ENCODE measurements around the gene RNU6-1. TPM values are rescaled to one million over a fixed set of nuclear protein-coding genes. Genes with fewer than 3 reads are reported as not detected.
A peak's percentile ranks its signal among the peaks of the same experiment; 100 is the strongest.

The RNU6-1 gene
- polyA plus RNA-seq, 1 of the 3 experiments (the other 2 are of a cell fraction): not detected

DNA sequence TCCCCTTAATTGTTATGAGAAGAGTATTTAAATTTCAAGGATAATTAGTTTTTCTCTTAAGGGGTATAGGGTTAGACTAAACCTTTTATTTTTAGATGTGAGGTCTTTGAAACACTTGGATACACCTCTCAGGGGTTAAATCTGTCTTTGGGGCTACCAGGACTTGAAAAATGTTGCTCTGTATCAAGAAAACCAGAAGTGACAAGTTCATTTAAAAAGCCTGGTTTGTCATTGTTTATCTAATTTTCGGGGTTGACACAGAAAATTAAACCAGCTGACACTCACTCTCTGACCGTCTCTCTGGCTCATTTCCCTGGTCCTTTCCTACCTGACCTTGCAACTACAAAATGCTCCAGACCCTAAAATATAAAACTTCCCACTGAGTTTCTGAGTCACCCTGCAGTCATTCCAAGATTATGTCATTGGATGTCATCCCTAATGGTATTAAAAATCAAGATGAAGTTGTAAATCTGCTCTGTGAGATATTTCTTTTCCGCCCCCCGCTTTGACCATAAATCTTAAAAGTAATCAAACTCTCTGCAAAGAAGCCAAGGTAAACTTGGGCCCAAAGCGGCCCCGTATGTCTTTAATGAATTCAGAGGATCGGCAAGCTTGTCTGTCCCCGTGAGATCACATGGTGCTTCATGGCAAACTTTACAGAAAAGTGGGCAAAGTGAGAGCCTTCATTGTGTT is 47.4 kb downstream of the RNU6-1 start (continued):
- peak; percentile 85 for TF ChIP-seq TCF12 (IDR thresholded peaks at IDR 0.05)
- TF ChIP-seq JUND (IDR thresholded peaks at IDR 0.05): peak; percentile 88
- no peak for TF ChIP-seq RXRA (IDR thresholded peaks at IDR 0.05; ENCODE audit: borderline replicate concordance, low read depth)
- peak; percentile 79; the same call in 1 of the 2 replicates for TF ChIP-seq TEAD4 (IDR thresholded peaks at IDR 0.05; ENCODE audit: borderline replicate concordance, insufficient read depth)

DNA sequence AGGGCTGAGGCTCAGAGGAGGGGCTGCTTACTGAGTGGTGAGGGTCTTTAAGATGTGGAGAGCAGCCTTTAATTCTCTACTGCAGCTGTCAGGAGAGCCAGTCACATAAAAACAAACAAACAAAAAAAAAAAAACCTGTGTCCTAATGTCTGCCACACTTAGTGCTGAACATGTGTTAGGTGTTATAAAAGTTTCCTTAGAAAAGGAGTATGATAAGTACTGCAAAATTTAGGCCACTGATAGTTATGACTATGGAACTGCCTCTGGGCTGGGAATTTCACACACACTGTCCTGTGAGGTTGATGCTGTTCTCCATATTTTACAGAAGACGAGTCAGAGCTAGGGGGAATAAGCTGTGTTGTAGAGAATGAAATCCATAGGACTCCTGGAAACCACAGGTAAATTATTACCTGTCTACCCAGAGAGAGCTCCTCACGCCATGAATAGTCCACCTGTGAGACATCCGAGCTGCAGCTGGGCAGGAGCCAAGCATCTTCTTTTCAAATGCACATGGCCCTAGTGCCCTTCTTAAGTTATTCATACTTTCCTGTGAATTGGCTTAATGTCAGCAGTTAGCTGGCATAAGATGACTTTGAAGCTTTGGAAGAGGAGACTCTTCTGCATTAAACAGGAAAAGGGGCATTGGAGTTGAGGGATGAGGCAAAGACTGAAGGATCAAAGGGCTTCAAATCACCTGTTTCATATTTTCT is 49.1 kb downstream of the RNU6-1 start:
- Histone ChIP-seq H3K9me2 (no peaks in the 10 kb centered on the region), H2AFZ (ENCODE audit: low read depth) (no peak overlapping the region), H3F3A (replicated peaks; ENCODE audit: insufficient read depth) (peaks cover 4% of the 10 kb centered on the region), H3K27me3 (ENCODE audit: insufficient read depth) (no peaks in the 10 kb centered on the region), H3K9ac (no peak overlapping the region), H3K27ac (ENCODE audit: low read depth in 2 of 2, low read length in 1 of 2) (no peak overlapping the region), H4K20me1 (ENCODE audit: insufficient read depth) (no peaks in the 10 kb centered on the region), H3K4me3 (ENCODE audit: low read depth in 2 of 2, low read length in 1 of 2) (no peak overlapping the region), H3K36me3 (replicated peaks in 1 of 2; ENCODE audit: control insufficient read depth in 1 of 2, insufficient read depth in 2 of 2, low read length in 1 of 2) (peaks cover 0 to 15% of the 10 kb centered on the region in 2 experiments), H3K4me1 (ENCODE audit: control insufficient read depth in 1 of 2, insufficient read depth in 2 of 2, low read depth in 1 of 2, low read length in 1 of 2) (peaks cover 4 to 7% of the 10 kb centered on the region in 2 experiments), H3K4me2 (no peak overlapping the region), H3K9me3 (peaks cover 8% of the 10 kb centered on the region; the same call in 1 of the 2 replicates), H3K79me2 (ENCODE audit: insufficient read depth) (no peaks in the 10 kb centered on the region)
- no peak for TF ChIP-seq GABPA (IDR thresholded peaks at IDR 0.05; ENCODE audit: low read depth)
- TF ChIP-seq RXRA (IDR thresholded peaks at IDR 0.05; ENCODE audit: borderline replicate concordance, low read depth): no peak
- TF ChIP-seq JUND (IDR thresholded peaks at IDR 0.05): no peak
- no peak for TF ChIP-seq FOSL2 (IDR thresholded peaks at IDR 0.05; ENCODE audit: borderline replicate concordance, low read depth)
- TF ChIP-seq, protein P1, sequence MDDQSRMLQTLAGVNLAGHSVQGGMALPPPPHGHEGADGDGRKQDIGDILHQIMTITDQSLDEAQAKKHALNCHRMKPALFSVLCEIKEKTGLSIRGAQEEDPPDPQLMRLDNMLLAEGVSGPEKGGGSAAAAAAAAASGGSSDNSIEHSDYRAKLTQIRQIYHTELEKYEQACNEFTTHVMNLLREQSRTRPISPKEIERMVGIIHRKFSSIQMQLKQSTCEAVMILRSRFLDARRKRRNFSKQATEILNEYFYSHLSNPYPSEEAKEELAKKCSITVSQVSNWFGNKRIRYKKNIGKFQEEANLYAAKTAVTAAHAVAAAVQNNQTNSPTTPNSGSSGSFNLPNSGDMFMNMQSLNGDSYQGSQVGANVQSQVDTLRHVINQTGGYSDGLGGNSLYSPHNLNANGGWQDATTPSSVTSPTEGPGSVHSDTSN (IDR thresholded peaks at IDR 0.05): no peak
- TF ChIP-seq, protein P2, sequence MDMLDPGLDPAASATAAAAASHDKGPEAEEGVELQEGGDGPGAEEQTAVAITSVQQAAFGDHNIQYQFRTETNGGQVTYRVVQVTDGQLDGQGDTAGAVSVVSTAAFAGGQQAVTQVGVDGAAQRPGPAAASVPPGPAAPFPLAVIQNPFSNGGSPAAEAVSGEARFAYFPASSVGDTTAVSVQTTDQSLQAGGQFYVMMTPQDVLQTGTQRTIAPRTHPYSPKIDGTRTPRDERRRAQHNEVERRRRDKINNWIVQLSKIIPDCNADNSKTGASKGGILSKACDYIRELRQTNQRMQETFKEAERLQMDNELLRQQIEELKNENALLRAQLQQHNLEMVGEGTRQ (IDR thresholded peaks at IDR 0.05; ENCODE audit: borderline replicate concordance, low read depth, low read length): no peak
- no peak for TF ChIP-seq CHD2 (IDR thresholded peaks at IDR 0.05; ENCODE audit: low read length, partially characterized antibody)
- 95% methylated on average over 3 of the region's 3 CpGs for WGBS (ENCODE audit: low lambda C conversion rate)
- ChIA-PET POLR2A (no interaction called here), CTCF (no interaction called here)
- no peak for DNase-seq

Small RNA genes lying within 50 kb of the gene (small RNA-seq; reads per million reads assigned to genes)
- 0.19 to 7.8 (median 0.43) reads per million in 7 experiments for gene RNU6-1

Other genes starting within 250 kb of the RNU6-1 start
- 0.18 and 0.26 TPM in 2 replicates for gene SKOR1, start 14.5 kb downstream of the RNU6-1 start, polyA plus RNA-seq (2012; rRNA removed)
- gene PIAS1, start 214.3 kb upstream of the RNU6-1 start, polyA plus RNA-seq (2012; rRNA removed): 9.0 and 9.8 TPM in 2 replicates

Data from SK-N-SH (cell line).